Bronchial epithelial cell (primary cell): ENCODE measurements around the gene REPS2. TPM values are rescaled to one million over a fixed set of nuclear protein-coding genes. Genes with fewer than 3 reads are reported as not detected.

Experiments
- DNase-seq: peaks from one replicate; pipeline ENCODE4 v3.0.0-alpha.2; 2010; ENCODE audit warnings: low read depth
- FAIRE-seq: peaks from 2 replicates; lab custom pipeline; 2011; peaks lifted over from hg19 to GRCh38; lab: Jason Lieb, UNC
- H3K27me3 ChIP-seq: 2 replicates; pipeline ENCODE4 v1.5.1; 2011; ENCODE audit warnings: low read length; ENCODE audit not compliant: control insufficient read depth, insufficient read depth
- H3K36me3 ChIP-seq: 2 replicates; pipeline ENCODE4 v1.5.1; 2011; ENCODE audit warnings: low read length; ENCODE audit not compliant: control insufficient read depth, insufficient read depth
- H3K4me3 ChIP-seq: 2 replicates; pipeline ENCODE4 v1.5.1; 2011; ENCODE audit warnings: mild to moderate bottlenecking, low read depth, low read length, control low read depth
- CTCF ChIP-seq: IDR thresholded peaks from 2 replicates; pipeline ENCODE4 v1.5.1; 2011; ENCODE audit warnings: mild to moderate bottlenecking, moderate library complexity, low read length, control low read depth, inconsistent platforms; ENCODE audit not compliant: insufficient read depth, severe bottlenecking
- total RNA-seq: library from RNA; depleted of rRNA; stranded (reverse); fragments of >200 nt; gene quantifications from 2 replicates; pipeline ENCODE4 v1.2.1, GENCODE V29; 2014

Gene REPS2
- total RNA-seq, 1 donor from 2014 or later: 0.79 TPM

- no peaks in the 10 kb centered on the region for H3K36me3 ChIP-seq
- no peaks in the 10 kb centered on the region for H3K27me3 ChIP-seq
- no peak overlapping the region for H3K4me3 ChIP-seq
- FAIRE-seq (no peak), DNase-seq (no peak)
- TF ChIP-seq CTCF: no peak
These were observed 29.9 kb upstream of the REPS2 start for GRCh38 chrX:16916561-16916960.

GRCh38 chrX:16917120-16917519, 29.3 kb upstream of the REPS2 start:
- no peak overlapping the region for H3K4me3 ChIP-seq
- no peaks in the 10 kb centered on the region for H3K36me3 ChIP-seq
- DNase-seq: no peak
- H3K27me3 ChIP-seq: no peaks in the 10 kb centered on the region
- no peak for TF ChIP-seq CTCF
- no peak for FAIRE-seq

- no peak for DNase-seq
- no peak overlapping the region for H3K4me3 ChIP-seq
- no peaks in the 10 kb centered on the region for H3K36me3 ChIP-seq
- no peak for TF ChIP-seq CTCF
- H3K27me3 ChIP-seq: no peaks in the 10 kb centered on the region
- FAIRE-seq: no peak
These were observed 27.5 kb upstream of the REPS2 start for GRCh38 chrX:16918979-16919378.

- DNase-seq: no peak
- H3K36me3 ChIP-seq: no peaks in the 10 kb centered on the region
- no peak for TF ChIP-seq CTCF
- no peak for FAIRE-seq
- H3K4me3 ChIP-seq: no peak overlapping the region
- H3K27me3 ChIP-seq: no peaks in the 10 kb centered on the region
These were observed 26.4 kb upstream of the REPS2 start for GRCh38 chrX:16920075-16920474.

- H3K27me3 ChIP-seq: no peaks in the 10 kb centered on the region
- FAIRE-seq: no peak
These were observed 23.3 kb upstream of the REPS2 start for GRCh38 chrX:16923157-16923556.

More at GRCh38 chrX:16923157-16923556, 23.3 kb upstream of the REPS2 start:
- Histone ChIP-seq H3K36me3 (no peaks in the 10 kb centered on the region), H3K4me3 (no peak overlapping the region)
- no peak for DNase-seq
- TF ChIP-seq CTCF: no peak
